Measurements from ENCODE around the gene TMEM52.

Gene TMEM52

DNA sequence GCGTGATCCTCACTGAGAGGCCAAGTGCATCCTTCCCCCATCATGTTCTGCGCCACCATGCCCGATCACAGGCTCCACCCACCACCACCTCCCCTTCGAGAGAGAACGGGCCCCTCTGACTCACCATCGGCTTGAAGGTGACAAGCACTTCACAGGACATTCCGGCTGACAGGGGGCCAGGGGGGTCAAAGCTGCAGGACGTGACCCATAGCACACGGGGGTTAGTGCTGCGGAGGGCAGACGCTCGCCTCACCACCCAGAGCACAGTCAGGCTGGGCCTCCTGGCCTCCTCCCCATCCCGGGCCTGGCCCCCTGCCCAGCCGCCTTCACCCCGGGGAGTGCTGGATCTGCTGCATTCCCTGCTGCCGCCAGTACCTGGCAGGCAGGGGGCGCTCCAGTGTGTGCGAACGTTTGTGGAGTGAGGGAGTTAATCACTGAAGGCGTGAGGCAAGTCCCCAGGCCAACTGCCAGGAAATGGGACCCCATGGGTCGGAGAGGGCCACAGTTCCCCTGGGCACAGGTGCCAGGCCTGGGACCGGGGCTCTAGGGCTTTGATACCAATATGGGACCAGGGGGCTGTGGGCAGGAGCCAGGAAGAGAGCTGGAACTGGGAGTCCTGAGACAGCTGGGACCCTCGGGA is 40.9 kb upstream of the TMEM52 start (continued):
- TF ChIP-seq, protein P1, sequence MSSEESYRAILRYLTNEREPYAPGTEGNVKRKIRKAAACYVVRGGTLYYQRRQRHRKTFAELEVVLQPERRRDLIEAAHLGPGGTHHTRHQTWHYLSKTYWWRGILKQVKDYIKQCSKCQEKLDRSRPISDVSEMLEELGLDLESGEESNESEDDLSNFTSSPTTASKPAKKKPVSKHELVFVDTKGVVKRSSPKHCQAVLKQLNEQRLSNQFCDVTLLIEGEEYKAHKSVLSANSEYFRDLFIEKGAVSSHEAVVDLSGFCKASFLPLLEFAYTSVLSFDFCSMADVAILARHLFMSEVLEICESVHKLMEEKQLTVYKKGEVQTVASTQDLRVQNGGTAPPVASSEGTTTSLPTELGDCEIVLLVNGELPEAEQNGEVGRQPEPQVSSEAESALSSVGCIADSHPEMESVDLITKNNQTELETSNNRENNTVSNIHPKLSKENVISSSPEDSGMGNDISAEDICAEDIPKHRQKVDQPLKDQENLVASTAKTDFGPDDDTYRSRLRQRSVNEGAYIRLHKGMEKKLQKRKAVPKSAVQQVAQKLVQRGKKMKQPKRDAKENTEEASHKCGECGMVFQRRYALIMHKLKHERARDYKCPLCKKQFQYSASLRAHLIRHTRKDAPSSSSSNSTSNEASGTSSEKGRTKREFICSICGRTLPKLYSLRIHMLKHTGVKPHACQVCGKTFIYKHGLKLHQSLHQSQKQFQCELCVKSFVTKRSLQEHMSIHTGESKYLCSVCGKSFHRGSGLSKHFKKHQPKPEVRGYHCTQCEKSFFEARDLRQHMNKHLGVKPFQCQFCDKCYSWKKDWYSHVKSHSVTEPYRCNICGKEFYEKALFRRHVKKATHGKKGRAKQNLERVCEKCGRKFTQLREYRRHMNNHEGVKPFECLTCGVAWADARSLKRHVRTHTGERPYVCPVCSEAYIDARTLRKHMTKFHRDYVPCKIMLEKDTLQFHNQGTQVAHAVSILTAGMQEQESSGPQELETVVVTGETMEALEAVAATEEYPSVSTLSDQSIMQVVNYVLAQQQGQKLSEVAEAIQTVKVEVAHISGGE (tag by site-specific recombination; conservative IDR thresholded peaks at IDR 0.05; ENCODE audit: low read depth): no peak
- no peak for TF ChIP-seq FEZF1 (tag by site-specific recombination; IDR thresholded peaks at IDR 0.05)
- TF ChIP-seq, protein P2, sequence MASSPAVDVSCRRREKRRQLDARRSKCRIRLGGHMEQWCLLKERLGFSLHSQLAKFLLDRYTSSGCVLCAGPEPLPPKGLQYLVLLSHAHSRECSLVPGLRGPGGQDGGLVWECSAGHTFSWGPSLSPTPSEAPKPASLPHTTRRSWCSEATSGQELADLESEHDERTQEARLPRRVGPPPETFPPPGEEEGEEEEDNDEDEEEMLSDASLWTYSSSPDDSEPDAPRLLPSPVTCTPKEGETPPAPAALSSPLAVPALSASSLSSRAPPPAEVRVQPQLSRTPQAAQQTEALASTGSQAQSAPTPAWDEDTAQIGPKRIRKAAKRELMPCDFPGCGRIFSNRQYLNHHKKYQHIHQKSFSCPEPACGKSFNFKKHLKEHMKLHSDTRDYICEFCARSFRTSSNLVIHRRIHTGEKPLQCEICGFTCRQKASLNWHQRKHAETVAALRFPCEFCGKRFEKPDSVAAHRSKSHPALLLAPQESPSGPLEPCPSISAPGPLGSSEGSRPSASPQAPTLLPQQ (tag by site-specific recombination; IDR thresholded peaks at IDR 0.05): peak; percentile 72
- peak; percentile 83 for TF ChIP-seq KLF17 (tag by site-specific recombination; IDR thresholded peaks at IDR 0.05)
- TF ChIP-seq OVOL3 (tag by site-specific recombination; IDR thresholded peaks at IDR 0.05): no peak
- peak; percentile 33; the same call in 1 of the 2 replicates for TF ChIP-seq KLF1 (tag by site-specific recombination; IDR thresholded peaks at IDR 0.05)
- no peak for TF ChIP-seq TCF7L2 (IDR thresholded peaks at IDR 0.05; ENCODE audit: borderline replicate concordance, low read depth, low read length)
- no peak for TF ChIP-seq ZNF776 (tag by site-specific recombination; IDR thresholded peaks at IDR 0.05; ENCODE audit: borderline replicate concordance)
- TF ChIP-seq ZNF223 (tag by site-specific recombination; IDR thresholded peaks at IDR 0.05): no peak
- TF ChIP-seq ZNF394 (tag by site-specific recombination; IDR thresholded peaks at IDR 0.05; ENCODE audit: borderline replicate concordance): peak; percentile 70; the same call in 1 of the 2 replicates
- TF ChIP-seq ZNF211 (tag by site-specific recombination; IDR thresholded peaks at IDR 0.05; ENCODE audit: low read depth): no peak
- peak; percentile 45; the same call in 1 of the 2 replicates for TF ChIP-seq KLF9 (tag by site-specific recombination; IDR thresholded peaks at IDR 0.05; ENCODE audit: low read depth)
- 0 out of 2 replicates have a peak, but pooled peaks have one; percentile 24 for TF ChIP-seq ZFP69B (tag by site-specific recombination; IDR thresholded peaks at IDR 0.05)
- TF ChIP-seq KLF7 (tag by site-specific recombination; IDR thresholded peaks at IDR 0.05; ENCODE audit: borderline replicate concordance): no peak
- TF ChIP-seq ZBTB48 (tag by site-specific recombination; IDR thresholded peaks at IDR 0.05): peak; percentile 75
- 0 out of 2 replicates have a peak, but pooled peaks have one; percentile 36 for TF ChIP-seq KLF16 (tag by site-specific recombination; IDR thresholded peaks at IDR 0.05)
- TF ChIP-seq IKZF3 (tag by site-specific recombination; IDR thresholded peaks at IDR 0.05): peak; percentile 89
- TF ChIP-seq, protein P3, sequence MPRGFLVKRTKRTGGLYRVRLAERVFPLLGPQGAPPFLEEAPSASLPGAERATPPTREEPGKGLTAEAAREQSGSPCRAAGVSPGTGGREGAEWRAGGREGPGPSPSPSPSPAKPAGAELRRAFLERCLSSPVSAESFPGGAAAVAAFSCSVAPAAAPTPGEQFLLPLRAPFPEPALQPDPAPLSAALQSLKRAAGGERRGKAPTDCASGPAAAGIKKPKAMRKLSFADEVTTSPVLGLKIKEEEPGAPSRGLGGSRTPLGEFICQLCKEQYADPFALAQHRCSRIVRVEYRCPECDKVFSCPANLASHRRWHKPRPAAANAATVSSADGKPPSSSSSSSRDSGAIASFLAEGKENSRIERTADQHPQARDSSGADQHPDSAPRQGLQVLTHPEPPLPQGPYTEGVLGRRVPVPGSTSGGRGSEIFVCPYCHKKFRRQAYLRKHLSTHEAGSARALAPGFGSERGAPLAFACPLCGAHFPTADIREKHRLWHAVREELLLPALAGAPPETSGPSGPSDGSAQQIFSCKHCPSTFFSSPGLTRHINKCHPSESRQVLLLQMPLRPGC (tag by site-specific recombination; IDR thresholded peaks at IDR 0.05): peak; percentile 69
- peak; percentile 89 for TF ChIP-seq ZNF501 (tag by site-specific recombination; IDR thresholded peaks at IDR 0.05)
- TF ChIP-seq GLIS2 (tag by site-specific recombination; IDR thresholded peaks at IDR 0.05): peak; percentile 98
- no peak for TF ChIP-seq ZFP3 (tag by site-specific recombination; IDR thresholded peaks at IDR 0.05; ENCODE audit: low read depth)
- no peak for TF ChIP-seq REPIN1 (tag by site-specific recombination; IDR thresholded peaks at IDR 0.05; ENCODE audit: low read depth)
- TF ChIP-seq ZNF302 (tag by site-specific recombination; IDR thresholded peaks at IDR 0.05; ENCODE audit: low read depth): no peak
- peak; percentile 60 for TF ChIP-seq ZNF335 (tag by site-specific recombination; conservative IDR thresholded peaks at IDR 0.05)
- no peak for TF ChIP-seq MZF1 (tag by site-specific recombination; IDR thresholded peaks at IDR 0.05; ENCODE audit: borderline replicate concordance)
- 0 out of 2 replicates have a peak, but pooled peaks have one; percentile 24 for TF ChIP-seq ZBTB21 (tag by site-specific recombination; IDR thresholded peaks at IDR 0.05)
- TF ChIP-seq ZNF747 (tag by site-specific recombination; IDR thresholded peaks at IDR 0.05): no peak
- no peak for TF ChIP-seq ZNF416 (tag by site-specific recombination; IDR thresholded peaks at IDR 0.05)
- TF ChIP-seq SETDB1 (IDR thresholded peaks at IDR 0.05; ENCODE audit: insufficient read length, low read length): no peak
- TF ChIP-seq ZNF510 (tag by site-specific recombination; IDR thresholded peaks at IDR 0.05; ENCODE audit: insufficient replicate concordance): no peak
- peak; percentile 55; the same call in 1 of the 2 replicates for TF ChIP-seq ZNF10 (tag by site-specific recombination; IDR thresholded peaks at IDR 0.05)
- TF ChIP-seq ZNF596 (tag by site-specific recombination; IDR thresholded peaks at IDR 0.05): no peak
- TF ChIP-seq GLI2 (tag by site-specific recombination; IDR thresholded peaks at IDR 0.05; ENCODE audit: borderline replicate concordance, low read depth): no peak
- no peak for TF ChIP-seq MYNN (tag by site-specific recombination; IDR thresholded peaks at IDR 0.05; ENCODE audit: borderline replicate concordance)
